Measurements from ENCODE around the gene ANKRD10.

The ANKRD10 gene

GRCh38 chr13:110881839-110882627 lies 32.8 kb downstream of the ANKRD10 start:
- H3K27me3 ChIP-seq (ENCODE audit: insufficient read depth, poor library complexity, severe bottlenecking), result no peaks in the 10 kb centered on the region
- TF ChIP-seq POLR2AphosphoS5 (IDR thresholded peaks at IDR 0.05; ENCODE audit: low read depth) (no peak), REST (IDR thresholded peaks at IDR 0.05; ENCODE audit: insufficient replicate concordance, low read depth) (no peak), GABPA (IDR thresholded peaks at IDR 0.05; ENCODE audit: low read depth) (no peak)

GRCh38 chr13:110880627-110881026 lies 34.2 kb downstream of the ANKRD10 start:
- Histone ChIP-seq H3K27me3 (ENCODE audit: insufficient read depth, poor library complexity, severe bottlenecking) (no peaks in the 10 kb centered on the region), H3K4me3 (replicated peaks; ENCODE audit: insufficient read depth, low read length) (no peak overlapping the region), H3K27ac (replicated peaks) (no peak overlapping the region)
- no peak for DNase-seq (ENCODE audit: low read depth in 1 of 2, low spot score in 1 of 2)
- no peak for TF ChIP-seq POLR2AphosphoS5 (IDR thresholded peaks at IDR 0.05; ENCODE audit: low read depth)
- no peak for TF ChIP-seq CTCF (IDR thresholded peaks at IDR 0.05; ENCODE audit: insufficient read depth, low read length)

More at GRCh38 chr13:110881839-110882627, 32.8 kb downstream of the ANKRD10 start:
- no peak overlapping the region for H3K4me3 ChIP-seq (replicated peaks; ENCODE audit: insufficient read depth, low read length)
- H3K27ac ChIP-seq (replicated peaks), result no peak overlapping the region
- no peak for DNase-seq (ENCODE audit: low read depth in 1 of 2, low spot score in 1 of 2)

DNA sequence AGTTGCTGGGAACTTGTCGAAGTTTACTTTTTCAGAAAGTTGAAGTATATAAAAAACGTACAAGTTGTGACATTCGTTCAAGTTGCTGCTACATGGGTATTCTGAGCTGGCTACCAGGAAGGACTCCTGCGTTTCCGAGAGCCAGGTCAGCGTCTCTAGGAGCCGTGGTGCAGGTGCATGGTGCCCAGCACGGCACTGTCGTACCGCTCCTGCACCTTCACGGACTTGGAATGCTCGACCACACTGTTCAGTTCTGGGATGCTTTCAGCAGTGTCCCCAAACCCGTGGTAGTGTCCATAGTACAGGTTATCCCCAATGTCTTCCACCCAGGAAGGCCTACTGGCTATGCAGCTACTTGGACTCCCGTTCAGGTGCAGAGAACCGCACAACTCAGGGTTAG lies 35.4 kb downstream of the ANKRD10 start:
- H3K27me3 ChIP-seq (ENCODE audit: insufficient read depth, poor library complexity, severe bottlenecking), result peaks cover 3% of the 10 kb centered on the region
- no peak overlapping the region for H3K4me3 ChIP-seq (replicated peaks; ENCODE audit: insufficient read depth, low read length)
- TF ChIP-seq GABPA (IDR thresholded peaks at IDR 0.05; ENCODE audit: low read depth) (no peak), POLR2AphosphoS5 (IDR thresholded peaks at IDR 0.05; ENCODE audit: low read depth) (no peak), REST (IDR thresholded peaks at IDR 0.05; ENCODE audit: insufficient replicate concordance, low read depth) (no peak), CTCF (IDR thresholded peaks at IDR 0.05; ENCODE audit: insufficient read depth, low read length) (no peak), SPI1 (IDR thresholded peaks at IDR 0.05; ENCODE audit: borderline replicate concordance, low read depth) (no peak)
- no peak for DNase-seq (ENCODE audit: low read depth in 1 of 2, low spot score in 1 of 2)
- no peak overlapping the region for H3K27ac ChIP-seq (replicated peaks)

- H3K27ac ChIP-seq (replicated peaks), result no peak overlapping the region
- no peak for TF ChIP-seq SPI1 (IDR thresholded peaks at IDR 0.05; ENCODE audit: borderline replicate concordance, low read depth)
- no peak for TF ChIP-seq REST (IDR thresholded peaks at IDR 0.05; ENCODE audit: insufficient replicate concordance, low read depth)
- no peak for TF ChIP-seq CTCF (IDR thresholded peaks at IDR 0.05; ENCODE audit: insufficient read depth, low read length)
- no peak for TF ChIP-seq GABPA (IDR thresholded peaks at IDR 0.05; ENCODE audit: low read depth)
- no peak for TF ChIP-seq POLR2AphosphoS5 (IDR thresholded peaks at IDR 0.05; ENCODE audit: low read depth)
Observed at GRCh38 chr13:110877737-110878258, 37.1 kb downstream of the ANKRD10 start.

More at GRCh38 chr13:110877737-110878258, 37.1 kb downstream of the ANKRD10 start:
- Histone ChIP-seq H3K4me3 (replicated peaks; ENCODE audit: insufficient read depth, low read length) (no peak overlapping the region), H3K27me3 (ENCODE audit: insufficient read depth, poor library complexity, severe bottlenecking) (peaks cover 5% of the 10 kb centered on the region)
- no peak for DNase-seq (ENCODE audit: low read depth in 1 of 2, low spot score in 1 of 2)

All from HL-60 (cell line).